Stimulated activated naive B cell treated with anti-CD40 and anti-IgM and Interleukin-4, amounts not matched to agents 10 μg/mL and 1 μg/mL and 100 μg/mL, for 72 hours (primary cell): ENCODE data around the gene PDZRN4.
"Not testable (repeated sequence)": the region's sequence is repeated elsewhere in the genome, so short reads cannot be mapped to it uniquely, and the experiment has no call there.

Experiments used
- ATAC-seq, 2 donors: fragments of 150-1000 bp; cut with Tn5 transposase; replicated peaks; 2 replicates each; pipeline ENCODE4 v1.10.0; 2021; ENCODE audit warnings: moderate library complexity in 1 of 2
- DNase-seq: peaks from one replicate; pipeline ENCODE4 v3.0.0; 2021
- H3K27ac Mint-ChIP-seq: one replicate; pipeline ENCODE4 v1.8.0; 2022; ENCODE audit warnings: mild to moderate bottlenecking, mixed read lengths
- H3K27me3 Mint-ChIP-seq, 2 donors: one replicate each; pipeline ENCODE4 v1.8.0; 2022; ENCODE audit warnings: mixed read lengths in 2 of 2
- H3K36me3 Mint-ChIP-seq, 2 donors: one replicate each; pipeline ENCODE4 v1.8.0; 2022; ENCODE audit warnings: mixed read lengths in 2 of 2, mild to moderate bottlenecking in 1 of 2
- H3K4me1 Mint-ChIP-seq, 2 donors: one replicate each; pipeline ENCODE4 v1.8.0; 2022; ENCODE audit warnings: mixed read lengths in 2 of 2, mild to moderate bottlenecking in 1 of 2
- H3K4me3 Mint-ChIP-seq, 2 donors: one replicate each; pipeline ENCODE4 v1.8.0; 2022; ENCODE audit warnings: mild to moderate bottlenecking in 2 of 2, mixed read lengths in 2 of 2, moderate library complexity in 1 of 2
- H3K9me3 Mint-ChIP-seq, 2 donors: one replicate each; pipeline ENCODE4 v1.8.0; 2022; ENCODE audit warnings: mixed read lengths in 2 of 2, mild to moderate bottlenecking in 1 of 2

Gene PDZRN4

GRCh38 chr12:41228066-41228820, 40.1 kb downstream of the PDZRN4 start:
- Mint-ChIP-seq H3K27me3 (no peaks in the 10 kb centered on the region), H3K4me1 (peaks cover 5 to 24% of the 10 kb centered on the region in 2 donors), H3K4me3 (no peak overlapping the region), H3K9me3 (no peaks in the 10 kb centered on the region), H3K27ac (no peak overlapping the region), H3K36me3 (no peaks in the 10 kb centered on the region)
- ATAC-seq: peak in 1 of 2 donors; percentile 16
- DNase-seq: no peak

GRCh38 chr12:41230756-41231155, 42.6 kb downstream of the PDZRN4 start:
- DNase-seq (no peak), ATAC-seq (no peak)
- Mint-ChIP-seq H3K27ac (no peak overlapping the region), H3K36me3 (no peaks in the 10 kb centered on the region), H3K27me3 (no peaks in the 10 kb centered on the region), H3K4me3 (no peak overlapping the region), H3K9me3 (no peaks in the 10 kb centered on the region), H3K4me1 (peaks cover 5 to 24% of the 10 kb centered on the region in 2 donors)

GRCh38 chr12:41234692-41235091, 46.6 kb downstream of the PDZRN4 start:
- DNase-seq (no peak), ATAC-seq (no peak)
- Mint-ChIP-seq H3K4me1 (no peaks in the 10 kb centered on the region), H3K27me3 (no peaks in the 10 kb centered on the region), H3K36me3 (no peaks in the 10 kb centered on the region), H3K9me3 (peaks cover 0 to 4% of the 10 kb centered on the region in 2 donors), H3K4me3 (no peak overlapping the region), H3K27ac (no peak overlapping the region)

- ATAC-seq: no peak
- Mint-ChIP-seq H3K9me3 (peaks cover 0 to 4% of the 10 kb centered on the region in 2 donors), H3K27me3 (no peaks in the 10 kb centered on the region), H3K4me3 (no peak overlapping the region), H3K4me1 (no peaks in the 10 kb centered on the region), H3K36me3 (no peaks in the 10 kb centered on the region), H3K27ac (no peak overlapping the region)
- DNase-seq: no peak
Observed at GRCh38 chr12:41242603-41243002, 54.5 kb downstream of the PDZRN4 start.

GRCh38 chr12:41248391-41248790, 60.3 kb downstream of the PDZRN4 start:
- Mint-ChIP-seq H3K4me1 (no peaks in the 10 kb centered on the region), H3K36me3 (no peaks in the 10 kb centered on the region), H3K27me3 (no peaks in the 10 kb centered on the region), H3K4me3 (no peak overlapping the region), H3K9me3 (no peaks in the 10 kb centered on the region), H3K27ac (no peak overlapping the region)
- no peak for DNase-seq
- ATAC-seq: no peak

GRCh38 chr12:41250748-41251147, 62.6 kb downstream of the PDZRN4 start:
- no peaks in the 10 kb centered on the region for H3K27me3 Mint-ChIP-seq
- H3K36me3 Mint-ChIP-seq: no peaks in the 10 kb centered on the region
- H3K4me3 Mint-ChIP-seq: no peak overlapping the region
- DNase-seq (no peak), ATAC-seq (no peak)
- no peaks in the 10 kb centered on the region for H3K9me3 Mint-ChIP-seq
- no peak overlapping the region for H3K27ac Mint-ChIP-seq
- H3K4me1 Mint-ChIP-seq: no peaks in the 10 kb centered on the region

GRCh38 chr12:41254004-41254914, 66.1 kb downstream of the PDZRN4 start:
- ATAC-seq (no peak), DNase-seq (no peak)
- Mint-ChIP-seq H3K27me3 (no peaks in the 10 kb centered on the region), H3K27ac (no peak overlapping the region), H3K36me3 (no peaks in the 10 kb centered on the region), H3K4me1 (no peaks in the 10 kb centered on the region), H3K4me3 (no peak overlapping the region), H3K9me3 (no peaks in the 10 kb centered on the region)

GRCh38 chr12:41263196-41263595, 75.1 kb downstream of the PDZRN4 start:
- not testable (repeated sequence) for H3K4me3 Mint-ChIP-seq, ATAC-seq, DNase-seq, H3K9me3 Mint-ChIP-seq, H3K4me1 Mint-ChIP-seq, H3K27me3 Mint-ChIP-seq, H3K27ac Mint-ChIP-seq, H3K36me3 Mint-ChIP-seq

- no peaks in the 10 kb centered on the region for H3K9me3 Mint-ChIP-seq
- H3K27me3 Mint-ChIP-seq: peaks cover 5 to 7% of the 10 kb centered on the region in 2 donors
- no peak overlapping the region for H3K4me3 Mint-ChIP-seq
- no peaks in the 10 kb centered on the region for H3K36me3 Mint-ChIP-seq
- H3K4me1 Mint-ChIP-seq: no peaks in the 10 kb centered on the region
- H3K27ac Mint-ChIP-seq: no peak overlapping the region
- DNase-seq (no peak), ATAC-seq (peak in 1 of 2 donors; percentile 51)
Observed at GRCh38 chr12:41264281-41264680, 76.2 kb downstream of the PDZRN4 start.

GRCh38 chr12:41269056-41269455, 80.9 kb downstream of the PDZRN4 start:
- Mint-ChIP-seq H3K36me3 (no peaks in the 10 kb centered on the region), H3K27ac (no peak overlapping the region), H3K9me3 (no peaks in the 10 kb centered on the region), H3K27me3 (peaks cover 0 to 7% of the 10 kb centered on the region in 2 donors), H3K4me1 (no peaks in the 10 kb centered on the region), H3K4me3 (no peak overlapping the region)
- ATAC-seq (no peak), DNase-seq (no peak)

- Mint-ChIP-seq H3K27ac (no peak overlapping the region), H3K4me1 (no peaks in the 10 kb centered on the region), H3K4me3 (no peak overlapping the region), H3K9me3 (no peaks in the 10 kb centered on the region), H3K36me3 (no peaks in the 10 kb centered on the region), H3K27me3 (peaks cover 0 to 11% of the 10 kb centered on the region in 2 donors)
- no peak for ATAC-seq
- DNase-seq: no peak
Observed at GRCh38 chr12:41271489-41271888, 83.4 kb downstream of the PDZRN4 start.

GRCh38 chr12:41274643-41275042, 86.5 kb downstream of the PDZRN4 start:
- Mint-ChIP-seq H3K36me3 (no peaks in the 10 kb centered on the region), H3K27ac (no peak overlapping the region), H3K9me3 (no peaks in the 10 kb centered on the region), H3K4me1 (no peaks in the 10 kb centered on the region), H3K27me3 (peaks cover 0 to 4% of the 10 kb centered on the region in 2 donors), H3K4me3 (no peak overlapping the region)
- no peak for ATAC-seq
- no peak for DNase-seq

- H3K4me1 Mint-ChIP-seq: no peaks in the 10 kb centered on the region
- no peak overlapping the region for H3K27ac Mint-ChIP-seq
- H3K36me3 Mint-ChIP-seq: no peaks in the 10 kb centered on the region
- peaks cover 0 to 4% of the 10 kb centered on the region in 2 donors for H3K27me3 Mint-ChIP-seq
- ATAC-seq: peak in 1 of 2 donors; percentile 43
- H3K9me3 Mint-ChIP-seq: no peaks in the 10 kb centered on the region
- DNase-seq: no peak
- H3K4me3 Mint-ChIP-seq: no peak overlapping the region
Observed at GRCh38 chr12:41277100-41277945, 89.2 kb downstream of the PDZRN4 start.

- Mint-ChIP-seq H3K27me3 (peaks cover 0 to 4% of the 10 kb centered on the region in 2 donors), H3K4me3 (no peak overlapping the region), H3K9me3 (no peaks in the 10 kb centered on the region), H3K4me1 (no peaks in the 10 kb centered on the region), H3K36me3 (no peaks in the 10 kb centered on the region), H3K27ac (no peak overlapping the region)
- DNase-seq (no peak), ATAC-seq (no peak)
Observed at GRCh38 chr12:41277946-41278267, 89.8 kb downstream of the PDZRN4 start.
